Osteoblast (primary cell): ENCODE results near the gene KRT27. TPM values are rescaled to one million over a fixed set of nuclear protein-coding genes. Genes with fewer than 3 reads are reported as not detected.
A peak's percentile ranks its signal among the peaks of the same experiment; 100 is the strongest.

ENCODE experiments used
- DNase-seq: peaks from one replicate; pipeline ENCODE4 v3.0.0; 2011; ENCODE audit warnings: low spot score, mixed read lengths; ENCODE audit not compliant: insufficient read length; ENCODE audit errors: missing footprints
- H2AFZ ChIP-seq: 2 replicates; pipeline ENCODE4 v1.6.0; 2011; ENCODE audit warnings: mild to moderate bottlenecking, low read length
- H3K27ac ChIP-seq: 2 replicates; pipeline ENCODE4 v1.5.1; 2011; ENCODE audit warnings: mild to moderate bottlenecking, low read depth, low read length, moderate library complexity
- H3K27me3 ChIP-seq: 2 replicates; pipeline ENCODE4 v1.6.0; 2012; ENCODE audit warnings: mild to moderate bottlenecking, control low read depth, inconsistent platforms, low read length, moderate library complexity; ENCODE audit not compliant: insufficient read depth
- H3K36me3 ChIP-seq: 2 replicates; pipeline ENCODE4 v1.5.1; 2011; ENCODE audit warnings: mild to moderate bottlenecking, low read length, control low read depth, moderate library complexity; ENCODE audit not compliant: insufficient read depth
- H3K4me1 ChIP-seq: 2 replicates; pipeline ENCODE4 v1.5.1; 2011; ENCODE audit warnings: mild to moderate bottlenecking, low read length, control low read depth, moderate library complexity; ENCODE audit not compliant: insufficient read depth
- H3K4me2 ChIP-seq: 2 replicates; pipeline ENCODE4 v1.6.0; 2011; ENCODE audit warnings: mild to moderate bottlenecking, low read length; ENCODE audit not compliant: insufficient read depth
- H3K4me3 ChIP-seq: fragments of 200-600 bp; sonication (generic); 3 replicates; pipeline ENCODE4 v1.5.1; 2012; ENCODE audit warnings: mild to moderate bottlenecking, low read length, inconsistent platforms; ENCODE audit not compliant: insufficient read depth
- H3K79me2 ChIP-seq: 2 replicates; pipeline ENCODE4 v1.6.0; 2012; ENCODE audit warnings: mild to moderate bottlenecking, low read length, control low read depth, inconsistent platforms; ENCODE audit not compliant: insufficient read depth
- H3K9me3 ChIP-seq: 2 replicates; pipeline ENCODE4 v1.5.1; 2011; ENCODE audit warnings: low read depth, low read length, control low read depth
- H4K20me1 ChIP-seq: 2 replicates; pipeline ENCODE4 v1.6.0; 2012; ENCODE audit warnings: mild to moderate bottlenecking, low read length, control low read depth; ENCODE audit not compliant: insufficient read depth
- CTCF ChIP-seq: IDR thresholded peaks from 2 replicates; pipeline ENCODE4 v1.5.1; 2011; ENCODE audit warnings: mild to moderate bottlenecking, low read depth, low read length, moderate library complexity; ENCODE audit errors: extremely low read depth
- total RNA-seq: library from RNA; depleted of rRNA; stranded (reverse); fragments of >200 nt; gene quantifications from 2 replicates; pipeline ENCODE4 v1.2.3, GENCODE V29; 2012

Gene KRT27
- total RNA-seq, 1 donor: not detected

GRCh38 chr17:40734018-40734417 lies 48.3 kb downstream of the KRT27 start:
- Histone ChIP-seq H3K4me1 (no peaks in the 10 kb centered on the region), H3K27ac (no peak overlapping the region), H3K27me3 (peaks cover 31% of the 10 kb centered on the region), H3K4me3 (no peak overlapping the region), H3K79me2 (no peaks in the 10 kb centered on the region), H4K20me1 (no peaks in the 10 kb centered on the region), H3K36me3 (no peaks in the 10 kb centered on the region), H3K9me3 (no peaks in the 10 kb centered on the region), H3K4me2 (no peak overlapping the region), H2AFZ (no peak overlapping the region)
- no peak for DNase-seq
- no peak for TF ChIP-seq CTCF

GRCh38 chr17:40730970-40731369 lies 51.4 kb downstream of the KRT27 start:
- no peak for TF ChIP-seq CTCF
- Histone ChIP-seq H3K79me2 (no peaks in the 10 kb centered on the region), H3K27ac (no peak overlapping the region), H3K4me1 (peaks cover 6% of the 10 kb centered on the region), H2AFZ (no peak overlapping the region), H3K27me3 (peaks cover 17% of the 10 kb centered on the region), H3K9me3 (no peaks in the 10 kb centered on the region), H3K4me3 (no peak overlapping the region), H4K20me1 (no peaks in the 10 kb centered on the region), H3K36me3 (no peaks in the 10 kb centered on the region), H3K4me2 (no peak overlapping the region)
- no peak for DNase-seq

- Histone ChIP-seq H3K27me3 (peaks cover 17% of the 10 kb centered on the region), H3K79me2 (no peaks in the 10 kb centered on the region), H3K27ac (no peak overlapping the region), H3K36me3 (no peaks in the 10 kb centered on the region), H3K9me3 (no peaks in the 10 kb centered on the region), H3K4me2 (peak overlapping the region; percentile 53), H4K20me1 (no peaks in the 10 kb centered on the region), H3K4me3 (no peak overlapping the region), H3K4me1 (peaks cover 6% of the 10 kb centered on the region), H2AFZ (no peak overlapping the region)
- no peak for DNase-seq
- no peak for TF ChIP-seq CTCF
Measured at GRCh38 chr17:40727447-40728231, 54.7 kb downstream of the KRT27 start.

- Histone ChIP-seq H4K20me1 (no peaks in the 10 kb centered on the region), H3K9me3 (no peaks in the 10 kb centered on the region), H3K27me3 (peaks cover 17% of the 10 kb centered on the region), H3K4me3 (no peak overlapping the region), H3K4me1 (peaks cover 6% of the 10 kb centered on the region), H3K36me3 (no peaks in the 10 kb centered on the region), H3K79me2 (no peaks in the 10 kb centered on the region), H3K27ac (no peak overlapping the region), H2AFZ (no peak overlapping the region), H3K4me2 (no peak overlapping the region)
- DNase-seq: no peak
- peak; percentile 41 for TF ChIP-seq CTCF
Measured at GRCh38 chr17:40726919-40727318, 55.4 kb downstream of the KRT27 start.

Other genes starting within 250 kb of the KRT27 start
- not detected in 2 replicates for gene CCR7, start 217.1 kb downstream of the KRT27 start, total RNA-seq
- 101 and 107 TPM in 2 replicates for gene SMARCE1, start 134.7 kb downstream of the KRT27 start, total RNA-seq
- gene KRT222, start 117.4 kb downstream of the KRT27 start, total RNA-seq: under 0.01 TPM in 2 replicates
- not detected in 2 replicates for gene KRT24, start 78.8 kb downstream of the KRT27 start, total RNA-seq
- not detected in 2 replicates for gene KRT25, start 27.2 kb downstream of the KRT27 start, total RNA-seq
- not detected in 2 replicates for gene KRT26, start 10.3 kb downstream of the KRT27 start, total RNA-seq
- not detected in 2 replicates for gene KRT28, start 17.4 kb upstream of the KRT27 start, total RNA-seq
- 2.2 and 2.4 TPM in 2 replicates for gene KRT10, start 40.1 kb upstream of the KRT27 start, total RNA-seq
- not detected in 2 replicates for gene KRT12, start 84.7 kb upstream of the KRT27 start, total RNA-seq
- gene KRT20, start 102.7 kb upstream of the KRT27 start, total RNA-seq: not detected in 2 replicates
- gene KRT23, start 155.1 kb upstream of the KRT27 start, total RNA-seq: 0.36 and 0.59 TPM in 2 replicates
- gene KRT39, start 184.4 kb upstream of the KRT27 start, total RNA-seq: 0.36 TPM in 1 of 2 replicates, not detected in the other
- under 0.01 TPM in 1 of 2 replicates, not detected in the other for gene KRT40, start 201.8 kb upstream of the KRT27 start, total RNA-seq
- gene KRTAP3-3, start 211.6 kb upstream of the KRT27 start, total RNA-seq: not detected in 2 replicates
- gene KRTAP3-2, start 217.4 kb upstream of the KRT27 start, total RNA-seq: not detected in 2 replicates
- not detected in 2 replicates for gene KRTAP3-1, start 226.6 kb upstream of the KRT27 start, total RNA-seq
- 25.0 and 31.8 TPM in 2 replicates for gene KRTAP1-5, start 244.7 kb upstream of the KRT27 start, total RNA-seq
- gene KRTAP1-4, start 247.6 kb upstream of the KRT27 start, total RNA-seq: not detected in 2 replicates